Measurements from ENCODE around the gene FILIP1L. TPM values are rescaled to one million over a fixed set of nuclear protein-coding genes. Genes with fewer than 3 reads are reported as not detected.

FILIP1L gene
- total RNA-seq, 1 donor from 2014 or later: 0.15 TPM

DNA sequence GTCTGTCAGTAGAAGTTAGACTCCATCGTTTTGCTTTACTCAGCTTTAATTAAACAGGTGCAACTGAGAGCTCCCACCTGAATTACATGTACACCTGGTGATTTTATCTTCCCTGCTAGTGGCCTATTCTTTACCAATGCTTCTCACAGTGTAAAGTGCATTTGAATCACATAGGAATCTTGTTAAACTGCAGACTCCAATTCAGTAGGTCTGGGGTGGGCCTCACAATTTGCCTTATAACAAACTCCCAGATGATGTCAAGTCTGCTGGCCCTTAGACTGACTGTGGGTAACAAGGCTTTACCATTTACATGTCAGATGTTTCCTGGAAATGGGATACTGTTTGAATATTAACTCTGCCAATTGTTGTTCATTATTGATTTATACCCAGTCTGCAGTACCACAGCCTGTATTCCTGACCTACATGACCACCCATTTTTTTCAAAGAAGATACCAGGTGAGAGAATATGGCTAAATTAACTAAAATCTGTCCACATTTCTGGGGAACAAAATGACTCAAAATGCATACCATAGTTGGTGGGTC lies 259.5 kb downstream of the FILIP1L start:
- H3K4me2 ChIP-seq: no peak overlapping the region
- no peak for TF ChIP-seq CTCF (IDR thresholded peaks at IDR 0.05)
- TF ChIP-seq EZH2phosphoT487 (IDR thresholded peaks at IDR 0.05): no peak
- TF ChIP-seq EZH2 (IDR thresholded peaks at IDR 0.05): no peak

GRCh38 chr3:99852851-99853250 lies 261.4 kb downstream of the FILIP1L start:
- Mint-ChIP-seq H3K27me3 (ENCODE audit: insufficient read depth, low read depth) (no peaks in the 10 kb centered on the region), H3K4me1 (no peaks in the 10 kb centered on the region)

More for the DNA sequence above, 259.5 kb downstream of the FILIP1L start:
- H3K36me3 Mint-ChIP-seq: no peaks in the 10 kb centered on the region
- Histone ChIP-seq H3K27me3 (no peaks in the 10 kb centered on the region), H3K36me3 (no peaks in the 10 kb centered on the region), H4K20me1 (ENCODE audit: low read depth) (no peaks in the 10 kb centered on the region), H2AFZ (replicated peaks) (no peak overlapping the region), H3K9ac (no peak overlapping the region), H3K4me3 (no peak overlapping the region), H3K27ac (no peak overlapping the region), H3K79me2 (ENCODE audit: low read depth) (peaks cover 26% of the 10 kb centered on the region), H3F3A (ENCODE audit: low read depth) (peaks cover 3% of the 10 kb centered on the region), H3K9me3 (ENCODE audit: low read depth) (no peaks in the 10 kb centered on the region), H3K4me1 (peaks cover 9% of the 10 kb centered on the region)
- H3K4me3 Mint-ChIP-seq: no peak overlapping the region
- no peaks in the 10 kb centered on the region for H3K27me3 Mint-ChIP-seq (ENCODE audit: insufficient read depth, low read depth)
- no peaks in the 10 kb centered on the region for H3K9me3 Mint-ChIP-seq
- no peak for DNase-seq (ENCODE audit: low spot score)
- H3K4me1 Mint-ChIP-seq: no peaks in the 10 kb centered on the region
- H3K27ac Mint-ChIP-seq: no peak overlapping the region

GRCh38 chr3:99851955-99852354 lies 262.3 kb downstream of the FILIP1L start:
- DNase-seq (ENCODE audit: low spot score): no peak
- Histone ChIP-seq H3K9me3 (ENCODE audit: low read depth) (no peaks in the 10 kb centered on the region), H3F3A (ENCODE audit: low read depth) (peaks cover 4% of the 10 kb centered on the region), H4K20me1 (ENCODE audit: low read depth) (no peaks in the 10 kb centered on the region), H2AFZ (replicated peaks) (no peak overlapping the region), H3K9ac (no peak overlapping the region), H3K36me3 (no peaks in the 10 kb centered on the region), H3K27ac (no peak overlapping the region), H3K4me2 (no peak overlapping the region), H3K4me3 (no peak overlapping the region), H3K27me3 (no peaks in the 10 kb centered on the region), H3K4me1 (peaks cover 15% of the 10 kb centered on the region), H3K79me2 (ENCODE audit: low read depth) (peaks cover 33% of the 10 kb centered on the region)
- Mint-ChIP-seq H3K36me3 (no peaks in the 10 kb centered on the region), H3K4me1 (no peaks in the 10 kb centered on the region), H3K27me3 (ENCODE audit: insufficient read depth, low read depth) (no peaks in the 10 kb centered on the region), H3K4me3 (no peak overlapping the region), H3K27ac (no peak overlapping the region), H3K9me3 (no peaks in the 10 kb centered on the region)
- TF ChIP-seq EZH2 (IDR thresholded peaks at IDR 0.05) (no peak), CTCF (IDR thresholded peaks at IDR 0.05) (no peak), EZH2phosphoT487 (IDR thresholded peaks at IDR 0.05) (no peak)

More at GRCh38 chr3:99852851-99853250, 261.4 kb downstream of the FILIP1L start:
- Histone ChIP-seq H3K27ac (no peak overlapping the region), H4K20me1 (ENCODE audit: low read depth) (no peaks in the 10 kb centered on the region), H3K9me3 (ENCODE audit: low read depth) (no peaks in the 10 kb centered on the region), H2AFZ (replicated peaks) (no peak overlapping the region), H3F3A (ENCODE audit: low read depth) (peaks cover 4% of the 10 kb centered on the region), H3K4me3 (no peak overlapping the region), H3K27me3 (no peaks in the 10 kb centered on the region), H3K9ac (no peak overlapping the region), H3K79me2 (ENCODE audit: low read depth) (peaks cover 33% of the 10 kb centered on the region), H3K36me3 (no peaks in the 10 kb centered on the region), H3K4me1 (peaks cover 15% of the 10 kb centered on the region), H3K4me2 (no peak overlapping the region)
- H3K36me3 Mint-ChIP-seq: no peaks in the 10 kb centered on the region
- TF ChIP-seq CTCF (IDR thresholded peaks at IDR 0.05): no peak
- TF ChIP-seq EZH2 (IDR thresholded peaks at IDR 0.05): no peak
- TF ChIP-seq EZH2phosphoT487 (IDR thresholded peaks at IDR 0.05): no peak
- H3K9me3 Mint-ChIP-seq: no peaks in the 10 kb centered on the region
- DNase-seq (ENCODE audit: low spot score): no peak
- no peak overlapping the region for H3K4me3 Mint-ChIP-seq
- H3K27ac Mint-ChIP-seq: no peak overlapping the region
